Measurements from ENCODE around the gene ADNP2.

The ADNP2 gene

GRCh38 chr18:80132180-80132812 lies 23.2 kb downstream of the ADNP2 start:
- no peak for TF ChIP-seq CTCF (IDR thresholded peaks at IDR 0.05; ENCODE audit: unreplicated experiment in 3 of 3)
- H3K4me1 Mint-ChIP-seq, result no peaks in the 10 kb centered on the region
- H3K36me3 Mint-ChIP-seq (ENCODE audit: low read depth), result peaks cover 56% of the 10 kb centered on the region
- no peak overlapping the region for H3K4me3 Mint-ChIP-seq
- no peak overlapping the region for H3K27ac Mint-ChIP-seq
- peaks cover 2% of the 10 kb centered on the region for H3K9me3 Mint-ChIP-seq
- H3K27me3 Mint-ChIP-seq (ENCODE audit: low read depth), result no peaks in the 10 kb centered on the region

- Mint-ChIP-seq H3K4me3 (no peak overlapping the region), H3K9me3 (no peaks in the 10 kb centered on the region), H3K27me3 (ENCODE audit: low read depth) (no peaks in the 10 kb centered on the region), H3K36me3 (ENCODE audit: low read depth) (peaks cover 52% of the 10 kb centered on the region), H3K4me1 (no peaks in the 10 kb centered on the region), H3K27ac (no peak overlapping the region)
- no peak for TF ChIP-seq CTCF (IDR thresholded peaks at IDR 0.05; ENCODE audit: unreplicated experiment in 3 of 3)
Measured at GRCh38 chr18:80133124-80133523, 24.1 kb downstream of the ADNP2 start.

- H3K27ac Mint-ChIP-seq, result no peak overlapping the region
- H3K27me3 Mint-ChIP-seq (ENCODE audit: low read depth), result no peaks in the 10 kb centered on the region
- H3K4me3 Mint-ChIP-seq, result no peak overlapping the region
- peaks cover 50% of the 10 kb centered on the region for H3K36me3 Mint-ChIP-seq (ENCODE audit: low read depth)
- no peaks in the 10 kb centered on the region for H3K4me1 Mint-ChIP-seq
- no peaks in the 10 kb centered on the region for H3K9me3 Mint-ChIP-seq
- no peak for TF ChIP-seq CTCF (IDR thresholded peaks at IDR 0.05; ENCODE audit: unreplicated experiment in 3 of 3)
Measured at GRCh38 chr18:80135136-80135535, 26.1 kb downstream of the ADNP2 start.

- H3K4me3 Mint-ChIP-seq, result no peak overlapping the region
- H3K36me3 Mint-ChIP-seq (ENCODE audit: low read depth), result peaks cover 52% of the 10 kb centered on the region
- H3K9me3 Mint-ChIP-seq, result no peaks in the 10 kb centered on the region
- no peaks in the 10 kb centered on the region for H3K27me3 Mint-ChIP-seq (ENCODE audit: low read depth)
- no peak overlapping the region for H3K27ac Mint-ChIP-seq
- no peaks in the 10 kb centered on the region for H3K4me1 Mint-ChIP-seq
- no peak for TF ChIP-seq CTCF (IDR thresholded peaks at IDR 0.05; ENCODE audit: unreplicated experiment in 3 of 3)
Measured at GRCh38 chr18:80136679-80137078, 27.6 kb downstream of the ADNP2 start.

- no peak overlapping the region for H3K4me3 Mint-ChIP-seq
- H3K27ac Mint-ChIP-seq, result no peak overlapping the region
- no peaks in the 10 kb centered on the region for H3K9me3 Mint-ChIP-seq
- no peak for TF ChIP-seq CTCF (IDR thresholded peaks at IDR 0.05; ENCODE audit: unreplicated experiment in 3 of 3)
- no peaks in the 10 kb centered on the region for H3K4me1 Mint-ChIP-seq
- H3K36me3 Mint-ChIP-seq (ENCODE audit: low read depth), result peaks cover 52% of the 10 kb centered on the region
- H3K27me3 Mint-ChIP-seq (ENCODE audit: low read depth), result no peaks in the 10 kb centered on the region
Measured at GRCh38 chr18:80137137-80137536, 28.1 kb downstream of the ADNP2 start.

GRCh38 chr18:80137976-80138375 lies 28.9 kb downstream of the ADNP2 start:
- H3K4me3 Mint-ChIP-seq, result no peak overlapping the region
- no peak overlapping the region for H3K27ac Mint-ChIP-seq
- H3K9me3 Mint-ChIP-seq, result no peaks in the 10 kb centered on the region
- H3K4me1 Mint-ChIP-seq, result no peaks in the 10 kb centered on the region
- no peak for TF ChIP-seq CTCF (IDR thresholded peaks at IDR 0.05; ENCODE audit: unreplicated experiment in 3 of 3)
- H3K27me3 Mint-ChIP-seq (ENCODE audit: low read depth), result no peaks in the 10 kb centered on the region
- H3K36me3 Mint-ChIP-seq (ENCODE audit: low read depth), result peaks cover 51% of the 10 kb centered on the region

All from nephron (organoid).